Measurements from ENCODE around the gene LCP2.

GRCh38 chr5:170316937-170317336, 19.4 kb upstream of the LCP2 start:
- TF ChIP-seq, protein P1, sequence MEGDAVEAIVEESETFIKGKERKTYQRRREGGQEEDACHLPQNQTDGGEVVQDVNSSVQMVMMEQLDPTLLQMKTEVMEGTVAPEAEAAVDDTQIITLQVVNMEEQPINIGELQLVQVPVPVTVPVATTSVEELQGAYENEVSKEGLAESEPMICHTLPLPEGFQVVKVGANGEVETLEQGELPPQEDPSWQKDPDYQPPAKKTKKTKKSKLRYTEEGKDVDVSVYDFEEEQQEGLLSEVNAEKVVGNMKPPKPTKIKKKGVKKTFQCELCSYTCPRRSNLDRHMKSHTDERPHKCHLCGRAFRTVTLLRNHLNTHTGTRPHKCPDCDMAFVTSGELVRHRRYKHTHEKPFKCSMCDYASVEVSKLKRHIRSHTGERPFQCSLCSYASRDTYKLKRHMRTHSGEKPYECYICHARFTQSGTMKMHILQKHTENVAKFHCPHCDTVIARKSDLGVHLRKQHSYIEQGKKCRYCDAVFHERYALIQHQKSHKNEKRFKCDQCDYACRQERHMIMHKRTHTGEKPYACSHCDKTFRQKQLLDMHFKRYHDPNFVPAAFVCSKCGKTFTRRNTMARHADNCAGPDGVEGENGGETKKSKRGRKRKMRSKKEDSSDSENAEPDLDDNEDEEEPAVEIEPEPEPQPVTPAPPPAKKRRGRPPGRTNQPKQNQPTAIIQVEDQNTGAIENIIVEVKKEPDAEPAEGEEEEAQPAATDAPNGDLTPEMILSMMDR (IDR thresholded peaks at IDR 0.05): no peak
- TF ChIP-seq RAD21 (conservative IDR thresholded peaks at IDR 0.05 in 1 of 2, IDR thresholded peaks at IDR 0.05 in 1 of 2) (no peak), CBX8 (IDR thresholded peaks at IDR 0.05) (no peak), BHLHE40 (IDR thresholded peaks at IDR 0.05; ENCODE audit: low read depth, low read length) (no peak), NPAS2 (CRISPR knock-in tag; IDR thresholded peaks at IDR 0.05; ENCODE audit: borderline replicate concordance) (no peak), POLR2A (IDR thresholded peaks at IDR 0.05; ENCODE audit: low read length) (no peak), HOXA7 (CRISPR knock-in tag; IDR thresholded peaks at IDR 0.05) (no peak), RARB (CRISPR knock-in tag; IDR thresholded peaks at IDR 0.05) (no peak), SMC3 (IDR thresholded peaks at IDR 0.05) (no peak), CHD2 (IDR thresholded peaks at IDR 0.05; ENCODE audit: low read length, partially characterized antibody) (no peak), RFX5 (IDR thresholded peaks at IDR 0.05) (no peak)

Data from A549 (cell line).